Tibial nerve (tissue), 3 donors: ENCODE data around the gene LIPC.

ENCODE experiments used
- CTCF ChIP-seq, 5 experiments: fragments of 200-600 bp in 3 of 5; fragments of 450-650 bp in 2 of 5; sonication (generic) in 3 of 5; IDR thresholded peaks; one replicate each; pipeline ENCODE4 v1.5.1; 2016 to 2019; ENCODE audit warnings: antibody characterized with exemption in 5 of 5, mild to moderate bottlenecking in 3 of 5, moderate library complexity in 2 of 5
- POLR2A ChIP-seq, 2 donors: fragments of 450-650 bp; IDR thresholded peaks; one replicate each; pipeline ENCODE4 v1.6.1; 2017; ENCODE audit warnings: antibody characterized with exemption in 2 of 2, mild to moderate bottlenecking in 2 of 2, moderate library complexity in 2 of 2

DNA sequence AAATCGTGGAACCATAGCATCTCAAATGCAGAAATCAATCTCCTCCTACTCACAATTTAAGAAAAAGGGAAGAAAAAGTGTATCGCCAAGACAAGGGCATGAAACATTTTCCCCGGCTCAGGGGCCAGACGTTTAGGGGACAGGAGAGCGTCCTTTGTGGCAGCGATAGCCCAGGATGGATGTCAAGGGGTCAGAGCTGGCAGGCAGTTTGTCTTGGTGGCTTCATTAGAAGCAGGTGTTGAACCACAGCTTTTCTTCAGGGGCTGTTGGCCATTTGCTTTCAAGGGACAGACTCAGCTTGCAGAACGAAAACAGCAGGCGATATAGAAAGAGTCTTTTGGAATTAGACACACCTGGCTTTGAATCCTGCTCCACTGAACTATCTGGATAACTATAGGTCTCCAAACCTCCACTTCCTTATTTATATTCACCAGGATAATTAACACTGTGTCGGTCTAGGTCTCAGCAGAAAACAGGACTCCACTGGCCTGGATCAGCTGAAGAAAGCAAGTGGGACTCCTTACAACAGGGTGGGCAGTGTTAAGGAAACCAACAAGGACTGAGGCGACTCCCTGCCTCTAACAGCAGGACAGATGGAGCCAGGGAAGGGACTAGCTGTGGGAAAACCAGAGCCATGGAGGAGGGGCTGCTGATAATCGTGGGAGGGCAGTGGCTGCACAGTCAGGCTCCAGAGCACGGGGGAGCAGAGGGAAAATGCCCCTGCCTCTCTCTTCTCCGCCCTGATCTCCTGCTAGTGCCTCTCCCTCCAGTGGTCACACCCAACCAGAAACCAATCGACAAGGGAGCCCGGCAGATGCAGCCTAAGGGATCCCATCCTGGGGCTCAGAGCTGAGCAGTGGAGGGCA lies 123.6 kb downstream of the LIPC start:
- TF ChIP-seq CTCF (IDR thresholded peaks at IDR 0.05), result no peak
- TF ChIP-seq POLR2A (IDR thresholded peaks at IDR 0.05), result no peak
